ENCODE measurements around the gene NTN1. TPM values are rescaled to one million over a fixed set of nuclear protein-coding genes. Genes with fewer than 3 reads are reported as not detected.

Gene NTN1
- total and polyA plus RNA-seq, 7 donors, result 0.38 to 2.1 (median 0.85) TPM

- Histone ChIP-seq H3K4me1 (no peaks in the 10 kb centered on the region), H3K27me3 (ENCODE audit: insufficient read depth in 3 of 3, low read length in 2 of 3) (peaks cover 0 to 2% (median 0%) of the 10 kb centered on the region in 3 donors), H3K9me3 (no peaks in the 10 kb centered on the region), H3K4me3 (no peak overlapping the region), H3K27ac (no peak overlapping the region), H3K36me3 (ENCODE audit: insufficient read depth in 1 of 2, low read depth in 1 of 2) (no peaks in the 10 kb centered on the region)
- intact Hi-C loops (cut with DNase I), result no loop called here
- WGBS, 3 donors, result 94% methylated on average over 6 to 7 of the region's 7 CpGs
- DNase-seq (no peak), ATAC-seq (no peak)
- TF ChIP-seq CTCF (IDR thresholded peaks at IDR 0.05), result no peak
These were observed 203.2 kb downstream of the NTN1 start for GRCh38 chr17:9224485-9224884.

GRCh38 chr17:9225305-9226101 is 204.2 kb downstream of the NTN1 start:
- intact Hi-C loops (cut with DNase I), result no loop called here
- Histone ChIP-seq H3K4me1 (no peaks in the 10 kb centered on the region), H3K27ac (no peak overlapping the region), H3K9me3 (no peaks in the 10 kb centered on the region), H3K4me3 (no peak overlapping the region), H3K27me3 (ENCODE audit: insufficient read depth in 3 of 3, low read length in 2 of 3) (no peaks in the 10 kb centered on the region), H3K36me3 (ENCODE audit: insufficient read depth in 1 of 2, low read depth in 1 of 2) (no peaks in the 10 kb centered on the region)
- no peak for ATAC-seq
- TF ChIP-seq CTCF (IDR thresholded peaks at IDR 0.05), result no peak
- 73 to 78% (median 74%) methylated on average over 31 to 32 of the region's 32 CpGs for WGBS, 3 donors
- DNase-seq, result peak in 1 of 2 donors; percentile 37

- ATAC-seq (no peak), DNase-seq (peak in 1 of 2 donors; percentile 39)
- H3K36me3 ChIP-seq (ENCODE audit: insufficient read depth in 1 of 2, low read depth in 1 of 2), result no peaks in the 10 kb centered on the region
- H3K27ac ChIP-seq, result no peak overlapping the region
- H3K4me3 ChIP-seq, result no peak overlapping the region
- 89 to 90% (median 89%) methylated on average over 25 to 34 of the region's 34 CpGs for WGBS, 3 donors
- H3K9me3 ChIP-seq, result no peaks in the 10 kb centered on the region
- H3K27me3 ChIP-seq (ENCODE audit: insufficient read depth in 3 of 3, low read length in 2 of 3), result no peaks in the 10 kb centered on the region
- TF ChIP-seq CTCF (IDR thresholded peaks at IDR 0.05), result no peak
- intact Hi-C loops (cut with DNase I), result no loop called here
- H3K4me1 ChIP-seq, result no peaks in the 10 kb centered on the region
These were observed 205.0 kb downstream of the NTN1 start for GRCh38 chr17:9226130-9226793.

- 71 to 77% (median 77%) methylated on average over 11 to 14 of the region's 14 CpGs for WGBS, 3 donors
- ATAC-seq, result no peak
- Histone ChIP-seq H3K36me3 (ENCODE audit: insufficient read depth in 1 of 2, low read depth in 1 of 2) (no peaks in the 10 kb centered on the region), H3K4me3 (no peak overlapping the region), H3K9me3 (no peaks in the 10 kb centered on the region), H3K27me3 (ENCODE audit: insufficient read depth in 3 of 3, low read length in 2 of 3) (no peaks in the 10 kb centered on the region), H3K4me1 (no peaks in the 10 kb centered on the region), H3K27ac (no peak overlapping the region)
- DNase-seq, result peak in 1 of 2 donors; percentile 46
- no peak for TF ChIP-seq CTCF (IDR thresholded peaks at IDR 0.05)
- intact Hi-C loops (cut with DNase I), result no loop called here
These were observed 205.5 kb downstream of the NTN1 start for GRCh38 chr17:9226794-9227135.
